Stimulated activated CD8-positive, alpha-beta memory T cell treated with anti-CD3 and anti-CD28 coated beads, Interleukin-15, amount 100 ng/mL, for 1 hour (primary cell): Measurements from ENCODE around the gene NIN.
"Not testable (repeated sequence)": the region's sequence is repeated elsewhere in the genome, so short reads cannot be mapped to it uniquely, and the experiment has no call there.

Experiments
- DNase-seq: peaks from one replicate; pipeline ENCODE4 v3.0.0-alpha.2; 2020; ENCODE audit warnings: low read depth

NIN gene

DNA sequence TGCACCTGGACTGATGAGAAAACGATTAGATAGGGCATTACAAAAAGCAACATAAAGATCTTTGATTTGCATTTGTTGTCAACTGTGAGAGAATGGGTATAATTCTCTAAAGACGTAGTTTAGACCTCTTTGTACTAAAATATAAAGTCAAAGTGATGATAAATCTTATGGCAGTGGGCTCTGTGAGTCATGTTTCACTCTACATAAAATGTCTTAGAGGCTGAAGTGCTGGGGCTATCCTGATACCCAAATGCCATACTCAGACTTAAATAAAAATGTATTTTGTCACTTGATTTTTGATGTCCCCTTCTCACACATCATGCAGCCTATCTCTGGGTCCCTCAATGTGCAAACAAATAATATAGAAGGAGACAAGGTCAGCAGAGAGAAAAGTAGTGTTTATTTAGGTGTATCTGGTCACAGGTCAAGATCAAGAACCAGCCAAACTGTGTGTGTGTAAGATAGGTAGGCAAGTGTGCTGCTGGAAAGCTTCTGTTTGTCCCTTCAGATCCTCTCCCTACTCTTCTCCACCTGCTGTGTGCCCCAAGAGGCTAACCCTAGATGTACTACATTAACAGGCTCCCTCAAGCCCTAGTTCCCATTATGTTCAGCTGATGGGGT lies 7.0 kb upstream of the NIN start:
- no peak for DNase-seq

DNA sequence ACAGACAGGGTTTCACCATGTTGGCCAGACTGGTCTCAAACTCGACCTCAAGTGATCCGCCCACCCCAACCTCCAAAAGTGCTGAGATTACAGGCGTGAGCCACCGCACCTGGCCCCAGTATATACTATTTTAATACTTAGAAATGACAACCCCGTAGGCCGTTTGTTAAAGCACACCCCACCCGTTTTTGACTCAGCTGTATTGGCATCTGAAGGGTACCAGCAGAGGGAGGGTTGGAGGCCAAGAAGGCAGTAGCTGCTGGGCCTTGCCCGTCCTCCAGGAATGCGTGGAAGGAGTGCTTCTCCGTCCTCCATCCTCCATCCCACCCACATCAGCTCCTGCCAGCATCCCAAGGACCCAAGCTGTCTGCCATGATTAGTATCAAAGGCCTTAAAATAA lies 6.3 kb upstream of the NIN start:
- no peak for DNase-seq

- no peak for DNase-seq
Measured at GRCh38 chr14:50836515-50836914, 5.6 kb upstream of the NIN start.

GRCh38 chr14:50835280-50835679 lies 4.3 kb upstream of the NIN start:
- DNase-seq = no peak

- DNase-seq = no peak
Measured at GRCh38 chr14:50834802-50835276, 3.9 kb upstream of the NIN start.

GRCh38 chr14:50832935-50833630 lies 2.1 kb upstream of the NIN start:
- DNase-seq = no peak

DNA sequence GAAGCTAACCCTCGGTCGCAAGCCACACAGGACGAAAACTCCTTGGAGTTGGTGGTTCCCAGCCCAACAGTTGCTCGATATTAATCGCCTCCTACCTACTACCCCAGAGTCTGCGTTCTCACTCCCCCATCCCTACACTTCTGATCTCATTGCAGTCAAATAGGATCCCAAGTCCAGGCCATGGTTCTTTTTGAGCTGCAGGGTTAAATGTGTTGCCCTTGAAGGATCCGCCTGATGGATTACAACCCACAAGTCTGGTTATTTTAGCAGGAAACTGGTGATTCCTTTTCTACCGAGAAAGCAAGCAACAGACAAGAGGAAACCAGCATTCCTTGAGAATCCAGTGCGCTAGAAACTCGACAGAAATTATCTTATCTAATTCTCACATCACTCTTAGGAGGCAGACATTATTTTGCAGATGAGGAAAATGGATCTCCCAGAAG lies 785 bp upstream of the NIN start:
- no peak for DNase-seq

DNA sequence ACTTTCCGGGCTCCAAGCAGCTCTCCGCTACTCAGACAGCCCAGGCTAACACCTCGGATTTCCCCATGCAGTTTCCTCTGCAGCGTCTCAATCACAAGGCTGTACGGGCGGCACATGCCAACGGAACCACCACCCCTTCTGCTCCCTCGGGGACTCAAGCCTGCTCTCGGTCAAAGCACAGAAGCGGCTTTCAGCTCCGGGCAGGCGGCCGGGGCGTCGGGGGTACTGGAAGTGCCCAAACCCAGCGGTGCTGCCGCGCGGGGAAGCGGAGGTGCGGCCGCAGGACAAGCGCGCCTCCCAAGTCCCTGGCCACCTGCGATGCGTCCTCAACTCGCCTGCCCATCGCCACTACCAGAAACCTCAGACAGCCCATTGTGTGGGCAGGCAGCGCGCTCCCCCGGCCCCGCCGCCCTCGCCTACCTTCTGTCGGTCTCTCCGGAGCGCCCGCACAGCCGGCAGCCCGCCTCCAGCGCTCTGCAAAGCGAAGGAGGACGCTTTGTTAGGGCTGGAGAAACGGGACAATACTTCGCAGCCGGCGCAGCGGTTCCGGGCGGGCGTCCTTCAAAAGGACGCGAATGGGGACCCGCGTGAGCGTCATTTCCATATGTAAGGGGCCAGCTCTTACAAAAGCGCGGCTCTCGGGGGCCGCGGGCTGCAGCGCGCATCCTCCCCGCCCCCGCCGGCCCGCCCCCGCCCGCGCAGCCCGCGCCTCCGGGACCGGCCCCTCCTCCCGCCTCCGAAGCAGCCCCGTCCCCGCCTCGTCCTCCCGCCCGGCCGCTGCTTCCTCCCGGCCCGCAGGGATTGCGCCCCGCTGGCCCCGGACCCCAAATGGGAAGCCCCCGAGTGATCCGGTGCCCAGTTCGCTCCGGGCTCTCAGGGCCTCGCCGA lies 674 bp downstream of the NIN start:
- DNase-seq = no peak

DNA sequence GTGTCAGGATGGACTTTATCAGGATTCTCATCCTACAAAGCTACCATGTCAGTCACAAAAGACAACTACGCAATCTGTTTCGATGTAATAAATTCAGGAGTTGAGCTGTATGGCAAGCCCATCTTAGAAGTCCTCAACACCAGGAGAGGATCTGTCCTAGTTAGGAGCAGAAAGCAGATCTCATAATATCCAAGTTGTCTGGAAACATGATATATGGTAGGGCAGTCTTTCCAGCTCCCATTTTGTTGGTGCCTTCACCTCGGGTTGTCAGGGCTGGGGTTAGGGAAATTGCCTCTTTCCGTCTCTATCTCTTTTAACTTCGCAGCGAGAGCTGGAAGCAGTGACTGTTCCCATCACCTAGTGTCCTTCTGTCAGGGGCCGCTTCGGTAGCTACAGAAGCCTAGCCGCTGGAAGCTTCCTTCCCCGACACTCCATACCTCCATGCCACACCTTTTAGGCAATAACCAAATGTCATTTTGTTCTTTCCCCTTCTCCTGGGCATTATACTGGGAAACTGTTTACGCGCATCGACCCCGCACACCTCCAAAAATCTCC lies 1.4 kb downstream of the NIN start:
- DNase-seq = no peak

GRCh38 chr14:50828721-50829488 lies 2.1 kb downstream of the NIN start:
- DNase-seq = no peak

GRCh38 chr14:50826681-50827080 lies 4.3 kb downstream of the NIN start:
- no peak for DNase-seq

GRCh38 chr14:50825307-50825706 lies 5.7 kb downstream of the NIN start:
- no peak for DNase-seq

DNA sequence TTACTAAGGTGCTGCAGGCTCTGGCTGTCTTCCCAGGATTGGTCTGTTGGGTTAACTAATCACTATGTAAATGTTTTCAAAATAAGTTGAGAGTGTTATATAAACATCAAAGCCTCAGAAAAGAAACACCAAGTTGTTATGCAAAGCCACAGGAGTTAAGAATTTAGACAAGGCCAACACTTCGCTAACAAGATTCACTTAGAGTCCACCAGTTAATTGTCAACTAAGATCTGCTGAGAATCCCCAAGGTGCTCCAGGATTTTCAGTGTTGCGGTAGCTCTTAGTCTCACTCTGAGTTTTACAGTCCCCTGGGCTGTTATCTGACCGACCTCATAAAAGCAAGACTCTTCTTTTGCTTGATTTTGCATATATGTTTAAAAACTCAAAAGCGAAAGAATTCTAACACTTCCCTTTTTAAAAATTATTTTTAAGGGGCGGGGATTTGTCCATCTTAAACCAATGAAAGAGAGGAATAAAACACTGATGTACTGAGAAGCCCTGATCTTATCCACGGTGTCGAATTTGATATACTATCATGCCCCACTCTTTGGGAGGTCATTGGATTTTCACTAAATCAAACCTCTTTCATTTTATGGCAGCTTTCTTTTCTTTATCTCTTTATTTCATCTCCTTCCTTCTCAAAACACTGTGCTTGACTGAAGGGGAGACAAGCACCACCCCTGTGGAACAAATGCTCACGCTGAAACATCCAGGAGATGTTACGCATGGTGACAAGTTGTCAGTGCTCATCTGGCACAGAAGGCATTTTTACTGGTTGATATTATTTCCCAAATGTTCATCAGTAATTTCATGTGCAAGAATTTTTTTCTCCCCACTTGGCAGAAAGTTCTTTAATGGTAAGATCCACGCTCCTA lies 7.0 kb downstream of the NIN start:
- no peak for DNase-seq

DNA sequence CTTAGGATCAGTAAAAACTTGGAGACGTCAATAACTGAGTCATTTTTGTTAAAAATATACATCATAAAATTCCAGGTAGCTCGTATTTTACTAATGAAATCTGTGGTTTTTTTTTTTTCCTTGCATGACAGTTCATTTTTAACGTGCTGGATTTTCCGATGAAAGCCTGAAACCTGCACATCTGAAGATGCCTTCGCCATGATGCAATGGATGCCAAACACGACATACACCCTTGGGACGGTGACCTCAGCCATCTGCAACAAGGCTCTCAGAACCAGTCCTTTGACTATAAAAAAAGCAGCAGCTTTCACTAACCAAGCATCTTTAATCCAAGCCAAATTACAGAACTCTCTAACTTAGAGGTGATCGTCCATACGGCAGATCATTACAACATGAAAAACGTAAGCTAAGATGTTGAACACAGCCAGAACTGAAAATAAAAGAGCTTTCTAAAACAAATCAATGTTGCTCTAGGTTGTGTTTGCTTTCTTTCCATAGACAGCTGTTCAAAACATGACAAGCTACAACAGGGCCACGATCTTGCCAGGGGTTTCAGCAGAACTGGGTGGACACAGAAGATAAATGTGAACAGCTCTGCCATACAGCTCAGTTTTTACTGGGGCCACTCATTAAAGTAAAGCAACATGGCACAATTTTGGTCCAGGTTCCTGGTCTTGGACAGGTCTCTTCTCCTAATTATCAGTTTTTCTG lies 7.8 kb downstream of the NIN start:
- no peak for DNase-seq

DNA sequence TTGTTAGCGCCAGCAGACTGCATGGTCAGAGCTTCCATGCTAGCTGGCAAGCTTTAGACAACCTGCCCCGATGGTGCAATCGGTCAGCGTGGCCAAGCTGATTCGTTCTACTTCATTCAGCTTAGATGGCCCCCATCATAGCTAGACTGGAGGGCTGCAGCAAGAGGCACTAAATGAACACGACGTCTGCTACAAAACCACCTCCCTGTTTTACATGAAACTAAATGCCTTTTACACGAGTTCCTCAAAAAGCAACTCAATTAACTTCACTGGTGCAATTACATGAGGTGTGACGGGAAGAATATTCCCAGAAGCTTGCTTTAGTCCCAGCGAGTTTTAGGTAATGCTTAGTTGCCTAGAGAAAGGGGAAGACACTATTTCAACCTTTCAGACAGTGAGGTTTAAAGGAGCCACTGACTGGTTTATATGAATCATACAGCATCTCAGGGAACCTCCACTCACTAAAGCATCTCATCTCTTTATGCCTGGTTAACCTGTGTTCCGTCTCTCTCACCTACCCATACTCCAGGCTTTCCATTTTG lies 8.4 kb downstream of the NIN start:
- DNase-seq = no peak

- no peak for DNase-seq
Measured at GRCh38 chr14:50821510-50822464, 9.2 kb downstream of the NIN start.

DNA sequence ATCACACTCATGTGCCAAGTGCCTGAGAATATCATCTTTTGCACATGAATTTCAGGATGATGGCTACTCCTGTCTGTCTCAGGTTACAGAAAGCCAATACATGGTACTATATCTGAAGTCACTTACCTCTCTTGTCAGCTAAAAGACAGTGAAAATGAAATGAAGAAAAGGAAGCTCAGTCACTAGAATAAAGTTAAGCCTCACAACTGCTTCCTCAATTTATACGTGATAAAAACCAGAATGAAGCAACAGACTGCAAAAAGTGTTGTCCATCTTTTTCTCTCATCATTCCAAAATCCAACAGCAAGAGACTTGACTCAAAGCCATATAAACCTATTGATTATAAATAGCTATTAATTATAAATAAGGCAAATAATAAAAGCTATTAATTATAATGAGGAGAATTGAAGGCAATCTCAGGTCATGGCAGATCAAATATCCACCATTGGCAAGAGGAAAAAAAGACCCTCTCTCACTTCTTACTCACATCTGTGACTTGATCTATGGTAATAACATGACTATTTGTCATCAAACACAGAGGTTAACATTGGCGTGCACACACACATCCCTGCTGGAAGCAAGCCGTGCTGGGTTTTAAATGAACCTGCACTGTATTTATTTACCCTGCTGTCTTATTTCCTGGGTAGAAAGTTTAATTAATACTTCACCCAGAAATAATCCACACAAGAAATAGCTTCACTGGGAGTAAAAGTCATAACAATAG lies 10.0 kb downstream of the NIN start:
- no peak for DNase-seq

GRCh38 chr14:50819303-50819702 lies 11.7 kb downstream of the NIN start:
- not testable (repeated sequence) for DNase-seq
